ENCODE measurements around the gene DPAGT1. TPM values are rescaled to one million over a fixed set of nuclear protein-coding genes. Genes with fewer than 3 reads are reported as not detected.
A peak's percentile ranks its signal among the peaks of the same experiment; 100 is the strongest.

The DPAGT1 gene
- total RNA-seq, 4 donors from 2014 or later: 10.7 to 38.6 (median 33.1) TPM

- TF ChIP-seq POLR2A (IDR thresholded peaks at IDR 0.05): no peak
- no peak for TF ChIP-seq CTCF (IDR thresholded peaks at IDR 0.05)
- Histone ChIP-seq H3K4me3 (no peak overlapping the region), H3K9me3 (no peaks in the 10 kb centered on the region), H3K27me3 (no peaks in the 10 kb centered on the region), H3K36me3 (peaks cover 0 to 42% (median 0%) of the 10 kb centered on the region in 3 donors), H3K4me1 (peaks cover 0 to 10% (median 4%) of the 10 kb centered on the region in 4 donors), H3K27ac (no peak overlapping the region)
- DNase-seq: no peak
Measured at GRCh38 chr11:119118227-119118626, 16.6 kb upstream of the DPAGT1 start.

- DNase-seq: no peak
- no peak overlapping the region for H3K27ac ChIP-seq
- no peaks in the 10 kb centered on the region for H3K27me3 ChIP-seq
- H3K9me3 ChIP-seq: no peaks in the 10 kb centered on the region
- no peak overlapping the region for H3K4me3 ChIP-seq
- TF ChIP-seq CTCF (IDR thresholded peaks at IDR 0.05) (no peak), POLR2A (IDR thresholded peaks at IDR 0.05) (no peak)
- H3K4me1 ChIP-seq: peaks cover 0 to 3% (median 0%) of the 10 kb centered on the region in 4 donors
- H3K36me3 ChIP-seq: peaks cover 0 to 53% (median 0%) of the 10 kb centered on the region in 3 donors
Measured at GRCh38 chr11:119117004-119117706, 15.5 kb upstream of the DPAGT1 start.

- Histone ChIP-seq H3K4me1 (no peaks in the 10 kb centered on the region), H3K27me3 (no peaks in the 10 kb centered on the region), H3K9me3 (no peaks in the 10 kb centered on the region), H3K4me3 (no peak overlapping the region), H3K36me3 (peaks cover 0 to 58% (median 0%) of the 10 kb centered on the region in 3 donors), H3K27ac (peak overlapping the region in 3 of 4 donors; percentile 28 to 57 (median 40))
- TF ChIP-seq POLR2A (IDR thresholded peaks at IDR 0.05): no peak
- TF ChIP-seq CTCF (IDR thresholded peaks at IDR 0.05): no peak
- no peak for DNase-seq
Measured at GRCh38 chr11:119116601-119117000, 14.9 kb upstream of the DPAGT1 start.

GRCh38 chr11:119116235-119116594 is 14.6 kb upstream of the DPAGT1 start:
- H3K9me3 ChIP-seq: no peaks in the 10 kb centered on the region
- DNase-seq: no peak
- TF ChIP-seq CTCF (IDR thresholded peaks at IDR 0.05) (no peak), POLR2A (IDR thresholded peaks at IDR 0.05) (no peak)
- no peaks in the 10 kb centered on the region for H3K4me1 ChIP-seq
- H3K27ac ChIP-seq: peak overlapping the region; percentile 28 to 67 (median 48)
- peaks cover 0 to 62% (median 0%) of the 10 kb centered on the region in 3 donors for H3K36me3 ChIP-seq
- no peaks in the 10 kb centered on the region for H3K27me3 ChIP-seq
- H3K4me3 ChIP-seq: no peak overlapping the region

- H3K27me3 ChIP-seq: no peaks in the 10 kb centered on the region
- no peaks in the 10 kb centered on the region for H3K9me3 ChIP-seq
- H3K36me3 ChIP-seq: peaks cover 0 to 67% (median 0%) of the 10 kb centered on the region in 3 donors
- H3K27ac ChIP-seq: peak overlapping the region; percentile 28 to 67 (median 48)
- H3K4me3 ChIP-seq: no peak overlapping the region
- H3K4me1 ChIP-seq: peaks cover 0 to 2% (median 0%) of the 10 kb centered on the region in 4 donors
- DNase-seq: no peak
- TF ChIP-seq CTCF (IDR thresholded peaks at IDR 0.05) (no peak), POLR2A (IDR thresholded peaks at IDR 0.05) (no peak)
Measured at GRCh38 chr11:119115484-119116234, 14.0 kb upstream of the DPAGT1 start.
